Measurements from ENCODE around the gene SLC7A7.
"Not testable (repeated sequence)": the region's sequence is repeated elsewhere in the genome, so short reads cannot be mapped to it uniquely, and the experiment has no call there.

Gene SLC7A7

GRCh38 chr14:22821193-22822015, 6.2 kb upstream of the SLC7A7 start:
- intact Hi-C loops (cut with micrococcal nuclease) = loop anchor here (5.0 kb wide), 1 partner anchor 81 kb away; no protein-coding TSS in a partner anchor
- H3K4me1 Mint-ChIP-seq (ENCODE audit: low read depth) = peaks cover 62% of the 10 kb centered on the region
- no peaks in the 10 kb centered on the region for H3K36me3 Mint-ChIP-seq (ENCODE audit: low read depth)
- H3K27me3 Mint-ChIP-seq = no peaks in the 10 kb centered on the region
- H3K27ac Mint-ChIP-seq = peak overlapping the region; percentile 25
- H3K4me3 Mint-ChIP-seq = no peak overlapping the region
- H3K9me3 Mint-ChIP-seq = no peaks in the 10 kb centered on the region

- Mint-ChIP-seq H3K4me1 (ENCODE audit: low read depth) (peaks cover 68% of the 10 kb centered on the region), H3K4me3 (no peak overlapping the region), H3K9me3 (no peaks in the 10 kb centered on the region), H3K36me3 (ENCODE audit: low read depth) (no peaks in the 10 kb centered on the region), H3K27ac (no peak overlapping the region), H3K27me3 (no peaks in the 10 kb centered on the region)
- intact Hi-C loops (cut with micrococcal nuclease) = loop anchor here (5.0 kb wide), 1 partner anchor 82 kb away; no protein-coding TSS in a partner anchor
Measured at GRCh38 chr14:22820731-22821130, 5.5 kb upstream of the SLC7A7 start.

- intact Hi-C loops (cut with micrococcal nuclease) = loop anchor here (2.0 to 5.0 kb wide), 2 partner anchors 161 to 247 kb away; no protein-coding TSS in a partner anchor
- H3K9me3 Mint-ChIP-seq = no peaks in the 10 kb centered on the region
- peak overlapping the region; percentile 80 for H3K27ac Mint-ChIP-seq
- H3K36me3 Mint-ChIP-seq (ENCODE audit: low read depth) = peaks cover 9% of the 10 kb centered on the region
- no peaks in the 10 kb centered on the region for H3K27me3 Mint-ChIP-seq
- H3K4me1 Mint-ChIP-seq (ENCODE audit: low read depth) = peaks cover 74% of the 10 kb centered on the region
- peak overlapping the region; percentile 77 for H3K4me3 Mint-ChIP-seq
Measured at GRCh38 chr14:22819151-22819988, 4.1 kb upstream of the SLC7A7 start.

DNA sequence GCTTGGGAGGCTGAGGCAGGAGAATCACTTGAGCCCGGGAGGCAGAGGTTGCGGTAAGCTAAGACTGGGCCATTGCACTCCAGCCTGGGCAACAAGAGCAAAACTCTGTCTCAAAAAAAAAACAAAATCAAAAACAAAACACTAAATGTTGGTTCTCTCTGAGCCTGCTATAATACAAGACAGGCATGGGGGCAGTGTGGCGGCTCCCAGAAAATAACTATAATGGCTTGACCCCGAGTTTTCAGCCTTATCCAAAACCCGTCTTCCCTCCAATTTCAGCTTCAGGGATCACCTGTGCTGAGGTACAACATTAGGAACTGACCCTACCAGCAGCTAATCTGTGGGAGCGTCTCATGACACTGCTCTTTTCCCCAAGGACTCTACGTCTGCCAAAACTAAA, 862 bp downstream of the SLC7A7 start:
- intact Hi-C loops (cut with micrococcal nuclease) = loop anchor here (2.0 kb wide), 1 partner anchor 32 kb away; no protein-coding TSS in a partner anchor
- Mint-ChIP-seq H3K27me3 (no peaks in the 10 kb centered on the region), H3K36me3 (ENCODE audit: low read depth) (peaks cover 42% of the 10 kb centered on the region), H3K4me3 (peak overlapping the region; percentile 84), H3K4me1 (ENCODE audit: low read depth) (peaks cover 80% of the 10 kb centered on the region), H3K27ac (peak overlapping the region; percentile 85), H3K9me3 (no peaks in the 10 kb centered on the region)

GRCh38 chr14:22813145-22813544, 2.1 kb downstream of the SLC7A7 start:
- peaks cover 80% of the 10 kb centered on the region for H3K4me1 Mint-ChIP-seq (ENCODE audit: low read depth)
- no peaks in the 10 kb centered on the region for H3K9me3 Mint-ChIP-seq
- peaks cover 49% of the 10 kb centered on the region for H3K36me3 Mint-ChIP-seq (ENCODE audit: low read depth)
- peak overlapping the region; percentile 84 for H3K4me3 Mint-ChIP-seq
- no peaks in the 10 kb centered on the region for H3K27me3 Mint-ChIP-seq
- peak overlapping the region; percentile 85 for H3K27ac Mint-ChIP-seq
- intact Hi-C loops (cut with micrococcal nuclease) = no loop called here

GRCh38 chr14:22812744-22813143, 2.5 kb downstream of the SLC7A7 start:
- H3K4me1 Mint-ChIP-seq (ENCODE audit: low read depth) = peaks cover 80% of the 10 kb centered on the region
- no peaks in the 10 kb centered on the region for H3K9me3 Mint-ChIP-seq
- peak overlapping the region; percentile 85 for H3K27ac Mint-ChIP-seq
- intact Hi-C loops (cut with micrococcal nuclease) = no loop called here
- H3K27me3 Mint-ChIP-seq = no peaks in the 10 kb centered on the region
- H3K36me3 Mint-ChIP-seq (ENCODE audit: low read depth) = peaks cover 53% of the 10 kb centered on the region
- peak overlapping the region; percentile 84 for H3K4me3 Mint-ChIP-seq

GRCh38 chr14:22811722-22812121, 3.5 kb downstream of the SLC7A7 start:
- H3K36me3 Mint-ChIP-seq (ENCODE audit: low read depth) = peaks cover 63% of the 10 kb centered on the region
- peak overlapping the region; percentile 77 for H3K4me3 Mint-ChIP-seq
- no peaks in the 10 kb centered on the region for H3K27me3 Mint-ChIP-seq
- H3K4me1 Mint-ChIP-seq (ENCODE audit: low read depth) = peaks cover 83% of the 10 kb centered on the region
- intact Hi-C loops (cut with micrococcal nuclease) = no loop called here
- no peaks in the 10 kb centered on the region for H3K9me3 Mint-ChIP-seq
- H3K27ac Mint-ChIP-seq = peak overlapping the region; percentile 85

GRCh38 chr14:22808388-22809209, 6.6 kb downstream of the SLC7A7 start:
- intact Hi-C loops (cut with micrococcal nuclease) = no loop called here
- no peaks in the 10 kb centered on the region for H3K27me3 Mint-ChIP-seq
- H3K27ac Mint-ChIP-seq = no peak overlapping the region
- H3K4me3 Mint-ChIP-seq = peak overlapping the region; percentile 9
- H3K4me1 Mint-ChIP-seq (ENCODE audit: low read depth) = peaks cover 87% of the 10 kb centered on the region
- H3K9me3 Mint-ChIP-seq = no peaks in the 10 kb centered on the region
- H3K36me3 Mint-ChIP-seq (ENCODE audit: low read depth) = peaks cover 84% of the 10 kb centered on the region

DNA sequence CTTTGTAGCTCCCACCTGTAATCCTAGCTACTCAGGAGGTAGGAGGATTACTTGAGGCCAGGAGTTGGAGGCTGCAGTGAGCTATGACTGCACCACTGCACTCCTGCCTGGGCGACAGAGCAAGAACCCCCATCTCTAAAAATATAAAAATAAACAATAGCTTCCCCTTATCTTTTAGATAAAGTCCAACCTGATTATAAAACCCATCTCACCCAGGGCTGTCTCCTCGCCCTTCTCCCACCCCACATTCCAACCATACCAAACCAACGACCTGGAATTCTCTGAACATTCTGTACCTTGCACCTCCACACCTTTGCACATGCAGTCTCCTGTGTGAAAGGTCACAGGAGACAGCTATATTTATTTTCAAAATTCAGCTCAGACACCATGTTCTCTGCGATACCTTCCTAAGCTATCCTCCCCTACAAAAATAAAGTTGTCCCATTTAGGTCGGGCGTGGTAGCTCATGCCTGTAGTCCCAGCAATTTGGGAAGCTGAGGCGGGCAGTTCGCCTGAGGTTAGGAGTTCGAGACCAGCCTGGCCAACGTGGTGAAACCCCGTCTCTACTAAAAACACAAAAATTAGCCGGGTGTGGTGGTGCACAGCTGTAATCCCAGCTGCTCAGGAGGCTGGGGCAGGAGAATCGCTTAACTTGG, 7.7 kb downstream of the SLC7A7 start:
- intact Hi-C loops (cut with micrococcal nuclease) = no loop called here
- Mint-ChIP-seq H3K4me3 (no peak overlapping the region), H3K4me1 (ENCODE audit: low read depth) (peaks cover 88% of the 10 kb centered on the region), H3K27me3 (no peaks in the 10 kb centered on the region), H3K9me3 (no peaks in the 10 kb centered on the region), H3K27ac (peak overlapping the region; percentile 65), H3K36me3 (ENCODE audit: low read depth) (peaks cover 86% of the 10 kb centered on the region)

GRCh38 chr14:22805235-22805634, 10.0 kb downstream of the SLC7A7 start:
- H3K9me3 Mint-ChIP-seq; intact Hi-C loops (cut with micrococcal nuclease); H3K27me3 Mint-ChIP-seq; H3K4me3 Mint-ChIP-seq: not testable (repeated sequence)
- Mint-ChIP-seq H3K36me3 (ENCODE audit: low read depth) (peaks cover 90% of the 10 kb centered on the region), H3K4me1 (ENCODE audit: low read depth) (peaks cover 94% of the 10 kb centered on the region), H3K27ac (peak overlapping the region; percentile 47)

DNA sequence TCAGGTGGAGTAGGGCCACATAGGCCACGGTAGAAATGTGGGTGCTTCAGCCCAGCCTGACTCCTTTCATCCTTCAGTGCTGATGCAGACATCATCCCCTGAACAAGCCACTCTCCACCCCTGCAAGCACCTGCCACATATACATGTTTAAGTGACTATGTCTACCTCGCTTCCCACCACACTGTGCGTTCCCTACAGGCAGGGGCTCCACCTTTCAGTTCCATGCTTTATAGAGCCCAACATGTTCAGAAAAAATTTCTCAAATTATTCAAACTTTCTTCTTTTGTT, 11.6 kb downstream of the SLC7A7 start:
- Mint-ChIP-seq H3K27ac (peak overlapping the region; percentile 85), H3K9me3 (no peaks in the 10 kb centered on the region), H3K4me1 (ENCODE audit: low read depth) (peaks cover 95% of the 10 kb centered on the region), H3K27me3 (no peaks in the 10 kb centered on the region), H3K4me3 (no peak overlapping the region), H3K36me3 (ENCODE audit: low read depth) (peaks cover 84% of the 10 kb centered on the region)
- intact Hi-C loops (cut with micrococcal nuclease) = loop anchor here (2.0 kb wide), 1 partner anchor 13 kb away; no protein-coding TSS in a partner anchor

DNA sequence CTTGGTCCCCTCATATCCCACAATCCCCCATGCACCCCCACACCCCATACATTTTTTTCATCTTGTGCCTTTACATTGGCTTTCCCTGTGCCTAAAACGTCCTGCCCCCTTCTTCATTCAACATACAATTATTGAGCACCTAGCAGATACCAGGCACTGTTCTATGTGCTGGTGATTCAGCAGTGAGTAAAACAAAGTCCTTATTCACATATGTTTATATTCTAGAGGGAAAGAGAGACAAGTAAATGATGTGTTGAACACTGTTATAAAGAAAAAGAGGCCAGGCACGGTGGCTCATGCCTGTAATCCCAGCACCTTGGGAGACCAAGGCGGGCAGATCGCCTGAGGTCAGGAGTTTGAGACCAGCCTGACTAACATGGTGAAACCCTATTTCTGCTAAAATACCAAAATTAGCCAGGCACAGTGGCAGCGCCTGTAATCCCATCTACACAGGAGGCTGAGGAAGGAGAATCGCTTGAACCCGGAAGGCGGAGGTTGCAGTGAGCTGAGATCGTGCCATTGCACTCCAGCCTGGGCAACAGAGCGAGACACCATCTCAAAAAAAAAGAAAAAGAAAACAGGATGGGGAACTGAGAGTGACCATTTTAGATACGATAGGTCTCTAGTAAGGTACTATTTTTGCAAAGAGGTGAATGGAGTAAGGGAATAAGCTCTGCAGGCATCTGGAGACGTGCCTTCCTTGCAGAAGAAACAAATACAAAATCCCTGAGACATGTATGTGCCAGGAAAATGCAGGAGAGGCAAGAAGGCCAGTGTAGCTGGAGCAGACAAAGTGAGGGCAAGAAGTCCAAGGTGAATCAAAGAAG, 12.2 kb downstream of the SLC7A7 start:
- Mint-ChIP-seq H3K27ac (peak overlapping the region; percentile 85), H3K27me3 (no peaks in the 10 kb centered on the region)

More for the DNA sequence above, 12.2 kb downstream of the SLC7A7 start:
- Mint-ChIP-seq H3K4me3 (no peak overlapping the region), H3K9me3 (no peaks in the 10 kb centered on the region), H3K36me3 (ENCODE audit: low read depth) (peaks cover 82% of the 10 kb centered on the region), H3K4me1 (ENCODE audit: low read depth) (peaks cover 95% of the 10 kb centered on the region)
- intact Hi-C loops (cut with micrococcal nuclease) = loop anchor here (2.0 kb wide), 1 partner anchor 14 kb away; no protein-coding TSS in a partner anchor
